DND-41 (cell line): ENCODE results near the gene IGLL5.

Experiments
- ATAC-seq: fragments of 200-7000 bp; cut with Tn5 transposase; 3 replicates; pipeline ENCODE4 v1.9.1; 2021; ENCODE audit warnings: low read depth; ENCODE audit not compliant: insufficient read depth
- DNase-seq: peaks from one replicate; pipeline ENCODE4 v3.0.0-alpha.2; 2020
- H2AFZ ChIP-seq: 2 replicates; pipeline ENCODE4 v1.6.0; 2012; ENCODE audit warnings: low read depth, low read length
- H3K27ac ChIP-seq: 2 replicates; pipeline ENCODE4 v1.5.1; 2012; ENCODE audit warnings: low read length, inconsistent platforms
- H3K27me3 ChIP-seq: fragments of 200-600 bp; sonication (generic); 2 replicates; pipeline ENCODE4 v1.6.0; 2012; ENCODE audit warnings: low read length, mild to moderate bottlenecking, inconsistent platforms; ENCODE audit not compliant: insufficient read depth, poor library complexity
- H3K36me3 ChIP-seq: 2 replicates; pipeline ENCODE4 v1.5.1; 2012; ENCODE audit warnings: low read length, inconsistent platforms; ENCODE audit not compliant: insufficient read depth
- H3K4me1 ChIP-seq: 2 replicates; pipeline ENCODE4 v1.5.1; 2012; ENCODE audit warnings: mild to moderate bottlenecking, low read length; ENCODE audit not compliant: insufficient read depth
- H3K4me2 ChIP-seq: 2 replicates; pipeline ENCODE4 v1.6.0; 2012; ENCODE audit warnings: mild to moderate bottlenecking, moderate library complexity, low read length, inconsistent platforms; ENCODE audit not compliant: insufficient read depth
- H3K4me3 ChIP-seq, 2 experiments: fragments of 200-600 bp in 1 of 2; shearing (Covaris generic) in 1 of 2; 2 replicates each; pipeline ENCODE4 v1.5.1; 2012 to 2016; ENCODE audit warnings: inconsistent platforms in 2 of 2, low read length in 2 of 2, mild to moderate bottlenecking in 2 of 2, low read depth in 1 of 2, moderate library complexity in 1 of 2
- H3K79me2 ChIP-seq: 2 replicates; pipeline ENCODE4 v1.6.0; 2012; ENCODE audit warnings: low read length, inconsistent platforms; ENCODE audit not compliant: insufficient read depth
- H3K9ac ChIP-seq: 2 replicates; pipeline ENCODE4 v1.6.0; 2012; ENCODE audit warnings: low read depth, mild to moderate bottlenecking, inconsistent platforms, low read length, moderate library complexity
- H3K9me3 ChIP-seq: 2 replicates; pipeline ENCODE4 v1.5.1; 2012; ENCODE audit warnings: low read length, moderate library complexity, mild to moderate bottlenecking, inconsistent platforms; ENCODE audit not compliant: insufficient read depth, severe bottlenecking
- H4K20me1 ChIP-seq: 2 replicates; pipeline ENCODE4 v1.6.0; 2012; ENCODE audit warnings: low read length; ENCODE audit not compliant: insufficient read depth
- EZH2 ChIP-seq: IDR thresholded peaks from 3 replicates; pipeline ENCODE4 v1.6.1; 2012; ENCODE audit warnings: borderline replicate concordance, low read depth, mild to moderate bottlenecking, moderate library complexity, low read length, inconsistent platforms; ENCODE audit not compliant: severe bottlenecking
- TF ChIP-seq, protein P1 (sequence below): IDR thresholded peaks from 2 replicates; pipeline ENCODE4 v1.5.1; 2012; ENCODE audit warnings: borderline replicate concordance, low read length, moderate library complexity, mild to moderate bottlenecking; ENCODE audit not compliant: poor library complexity, severe bottlenecking; ENCODE audit errors: extremely low read depth

The IGLL5 gene

DNA sequence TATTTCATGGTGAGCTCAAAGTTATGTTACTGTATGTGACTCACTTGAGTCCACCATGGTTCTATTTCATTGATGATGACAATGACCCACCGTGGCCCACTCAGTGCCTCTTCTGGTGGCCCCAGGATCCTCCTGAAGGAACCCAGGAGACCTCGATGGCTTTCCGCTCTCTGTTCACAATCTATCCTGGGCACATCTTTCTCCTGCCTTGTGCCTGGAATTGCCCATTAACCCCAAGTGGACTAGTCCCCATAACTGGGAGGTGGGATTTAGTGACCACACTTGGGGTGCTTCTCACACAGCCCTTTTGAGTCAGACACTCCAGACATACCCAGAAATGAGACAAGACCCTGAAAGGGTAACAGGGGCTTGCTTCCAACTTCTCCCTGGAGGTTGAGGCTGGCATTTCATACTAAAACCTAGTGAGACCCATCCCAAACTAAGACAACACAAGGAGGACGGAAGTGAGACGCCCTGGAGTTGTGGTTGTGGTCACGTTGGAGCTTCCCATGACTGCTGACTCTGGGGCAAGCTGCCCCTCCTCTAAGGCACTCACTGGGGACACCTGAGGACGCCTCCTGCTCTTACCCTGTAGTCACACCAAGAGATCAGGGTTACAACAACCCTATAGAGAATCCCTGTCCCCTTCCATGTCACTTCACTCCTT, 22.1 kb downstream of the IGLL5 start:
- no peaks in the 10 kb centered on the region for H3K27me3 ChIP-seq
- no peaks in the 10 kb centered on the region for H4K20me1 ChIP-seq
- TF ChIP-seq EZH2, result no peak
- TF ChIP-seq, protein P1, sequence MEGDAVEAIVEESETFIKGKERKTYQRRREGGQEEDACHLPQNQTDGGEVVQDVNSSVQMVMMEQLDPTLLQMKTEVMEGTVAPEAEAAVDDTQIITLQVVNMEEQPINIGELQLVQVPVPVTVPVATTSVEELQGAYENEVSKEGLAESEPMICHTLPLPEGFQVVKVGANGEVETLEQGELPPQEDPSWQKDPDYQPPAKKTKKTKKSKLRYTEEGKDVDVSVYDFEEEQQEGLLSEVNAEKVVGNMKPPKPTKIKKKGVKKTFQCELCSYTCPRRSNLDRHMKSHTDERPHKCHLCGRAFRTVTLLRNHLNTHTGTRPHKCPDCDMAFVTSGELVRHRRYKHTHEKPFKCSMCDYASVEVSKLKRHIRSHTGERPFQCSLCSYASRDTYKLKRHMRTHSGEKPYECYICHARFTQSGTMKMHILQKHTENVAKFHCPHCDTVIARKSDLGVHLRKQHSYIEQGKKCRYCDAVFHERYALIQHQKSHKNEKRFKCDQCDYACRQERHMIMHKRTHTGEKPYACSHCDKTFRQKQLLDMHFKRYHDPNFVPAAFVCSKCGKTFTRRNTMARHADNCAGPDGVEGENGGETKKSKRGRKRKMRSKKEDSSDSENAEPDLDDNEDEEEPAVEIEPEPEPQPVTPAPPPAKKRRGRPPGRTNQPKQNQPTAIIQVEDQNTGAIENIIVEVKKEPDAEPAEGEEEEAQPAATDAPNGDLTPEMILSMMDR, result no peak
- ATAC-seq (peak; percentile 18; the same call in 1 of the 3 replicates), DNase-seq (peak; percentile 62)
- no peaks in the 10 kb centered on the region for H3K9me3 ChIP-seq
- H3K9ac ChIP-seq, result no peak overlapping the region
- no peak overlapping the region for H3K4me2 ChIP-seq
- H3K36me3 ChIP-seq, result no peaks in the 10 kb centered on the region
- no peak overlapping the region for H3K4me3 ChIP-seq
- peaks cover 44% of the 10 kb centered on the region for H3K4me1 ChIP-seq
- no peaks in the 10 kb centered on the region for H3K79me2 ChIP-seq
- peak overlapping the region; percentile 46; the same call in 1 of the 2 replicates for H3K27ac ChIP-seq
- H2AFZ ChIP-seq, result no peak overlapping the region

DNA sequence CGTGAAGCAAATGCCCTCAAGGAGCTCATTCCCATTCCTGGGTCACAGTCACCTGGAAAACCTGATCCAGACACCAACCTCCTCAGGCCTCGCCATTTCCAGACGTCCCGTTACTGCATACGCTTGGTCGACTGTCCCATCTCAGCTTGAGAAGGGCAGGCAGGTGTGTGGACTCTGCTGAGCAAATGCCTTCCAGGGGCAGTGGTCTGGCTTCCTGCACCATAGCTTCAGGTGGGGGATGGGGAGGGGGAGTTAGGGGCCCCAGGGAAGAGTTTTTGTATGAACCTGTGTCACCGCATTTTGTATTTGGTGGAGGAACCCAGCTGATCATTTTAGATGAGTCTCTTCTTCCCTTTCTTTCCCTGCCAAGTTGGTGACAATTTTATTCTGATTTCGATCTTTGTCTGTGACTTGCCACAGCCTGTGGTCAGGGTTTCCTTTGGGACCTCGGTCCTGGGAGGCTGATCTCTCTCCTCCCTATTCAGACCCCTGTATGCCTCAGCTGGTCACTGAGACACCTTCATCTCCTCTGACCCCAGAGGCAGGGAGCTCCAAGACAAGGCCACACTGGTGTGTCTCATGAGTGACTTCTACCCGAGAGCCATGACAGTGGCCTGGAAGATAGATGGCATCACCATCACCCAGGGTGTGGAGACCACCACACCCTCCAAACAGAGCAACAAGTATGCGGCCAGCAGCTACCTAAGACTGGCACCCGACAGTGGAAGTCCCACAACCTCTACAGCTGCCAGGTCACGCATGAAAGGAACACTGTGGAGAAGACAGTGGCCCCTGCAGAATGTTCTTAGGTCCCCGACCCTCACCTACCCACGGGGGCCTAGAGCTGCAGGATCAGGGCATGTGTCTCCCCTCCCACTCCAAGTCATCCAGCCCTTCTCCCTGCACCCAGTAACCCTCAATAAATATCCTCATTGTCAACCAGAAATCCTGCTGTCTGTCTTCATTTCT, 22.9 kb downstream of the IGLL5 start:
- Histone ChIP-seq H3K9me3 (no peaks in the 10 kb centered on the region), H4K20me1 (no peaks in the 10 kb centered on the region), H3K27me3 (no peaks in the 10 kb centered on the region), H3K79me2 (no peaks in the 10 kb centered on the region), H3K9ac (no peak overlapping the region), H3K27ac (peak overlapping the region; percentile 46), H3K4me3 (no peak overlapping the region), H2AFZ (no peak overlapping the region), H3K36me3 (no peaks in the 10 kb centered on the region), H3K4me1 (peaks cover 48% of the 10 kb centered on the region), H3K4me2 (no peak overlapping the region)
- no peak for DNase-seq
- no peak for TF ChIP-seq EZH2
- TF ChIP-seq, protein P1, result no peak
- no peak for ATAC-seq

DNA sequence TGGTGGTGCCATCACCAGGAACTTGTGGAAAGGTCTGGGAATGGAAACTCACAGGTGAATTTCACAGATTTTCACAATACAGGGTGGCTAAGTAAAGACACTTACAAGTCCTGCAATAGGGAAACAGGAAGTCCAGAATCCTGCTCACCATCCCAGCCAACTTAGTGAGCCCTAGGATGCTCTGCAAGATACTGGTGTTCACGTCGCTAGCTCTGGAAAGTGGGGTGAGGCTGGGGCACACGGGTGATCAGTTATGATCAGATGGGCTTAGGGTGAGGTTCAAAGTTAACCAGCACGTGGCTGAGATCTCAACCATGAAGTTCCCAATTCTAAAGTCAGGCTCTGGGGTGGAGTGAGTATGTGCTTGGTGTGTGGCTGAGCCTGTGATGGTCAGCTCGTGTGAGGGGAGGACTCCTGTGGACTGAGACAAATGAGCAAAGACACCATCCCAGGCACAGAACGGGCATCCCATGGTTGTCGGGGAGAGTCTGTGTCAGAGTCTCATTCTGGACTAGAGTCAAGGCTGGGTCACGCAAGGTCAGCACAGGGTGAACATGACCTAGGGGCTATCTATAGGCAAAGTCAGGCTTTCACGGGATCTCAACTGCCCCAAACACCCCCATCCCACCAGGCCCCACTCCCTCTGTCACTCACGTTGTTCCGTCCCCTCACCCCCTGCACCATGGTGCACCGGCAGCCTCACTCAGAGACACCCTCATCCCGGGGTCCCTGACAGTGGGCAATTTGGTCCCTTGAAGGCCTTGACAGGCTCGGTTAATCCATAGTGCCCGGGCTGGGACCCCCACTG, 23.9 kb downstream of the IGLL5 start:
- H3K36me3 ChIP-seq, result no peaks in the 10 kb centered on the region
- no peak overlapping the region for H3K4me3 ChIP-seq
- no peaks in the 10 kb centered on the region for H3K27me3 ChIP-seq
- H2AFZ ChIP-seq, result no peak overlapping the region
- no peak overlapping the region for H3K9ac ChIP-seq
- H3K79me2 ChIP-seq, result no peaks in the 10 kb centered on the region
- TF ChIP-seq EZH2, result no peak
- TF ChIP-seq, protein P1, result no peak
- H3K9me3 ChIP-seq, result no peaks in the 10 kb centered on the region
- no peaks in the 10 kb centered on the region for H4K20me1 ChIP-seq
- DNase-seq (no peak), ATAC-seq (no peak)
- peak overlapping the region; percentile 55 for H3K27ac ChIP-seq
- H3K4me2 ChIP-seq, result no peak overlapping the region
- peaks cover 58% of the 10 kb centered on the region for H3K4me1 ChIP-seq
